Breast epithelium (tissue), 3 donors: ENCODE results near the gene GLE1.

Source experiments
- CTCF ChIP-seq, 3 donors: fragments of 450-650 bp; IDR thresholded peaks; one replicate each; pipeline ENCODE4 v1.5.1; 2016 to 2017; ENCODE audit warnings: antibody characterized with exemption in 3 of 3, mild to moderate bottlenecking in 3 of 3, moderate library complexity in 3 of 3
- POLR2A ChIP-seq: fragments of 450-650 bp; IDR thresholded peaks from one replicate; pipeline ENCODE4 v1.6.1; 2016; ENCODE audit warnings: antibody characterized with exemption, mild to moderate bottlenecking, moderate library complexity
- POLR2AphosphoS5 ChIP-seq, 3 donors: sonication (generic); formaldehyde crosslinking; IDR thresholded peaks; one replicate each; pipeline ENCODE4 v1.6.1; 2017; ENCODE audit warnings: antibody characterized with exemption in 3 of 3

DNA sequence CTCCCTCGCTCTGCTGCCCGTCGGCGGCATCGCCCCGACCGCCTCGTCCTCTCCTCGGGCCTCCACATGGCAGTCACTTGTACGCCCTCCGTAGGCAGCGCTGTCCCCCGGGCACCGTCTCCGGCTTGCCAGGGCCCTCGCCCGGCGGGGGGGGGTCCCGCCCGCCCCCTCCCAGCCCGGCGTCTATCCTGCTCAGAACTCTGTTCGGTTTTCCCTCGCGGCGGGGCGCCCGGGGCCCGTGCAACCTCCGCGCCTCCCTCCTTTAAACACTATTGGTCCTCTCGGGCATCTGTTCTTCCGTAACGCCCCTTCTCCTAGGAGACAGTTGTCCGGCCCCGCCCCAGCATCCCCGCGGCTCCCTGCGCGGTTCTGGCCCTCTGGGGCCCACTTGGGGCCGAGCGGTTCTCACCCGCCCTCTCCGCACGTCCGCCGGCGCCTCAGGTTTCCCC lies 47.9 kb upstream of the GLE1 start:
- TF ChIP-seq POLR2A (no peak), POLR2AphosphoS5 (IDR thresholded peaks at IDR 0.05) (no peak), CTCF (IDR thresholded peaks at IDR 0.05) (no peak)
